WI38 (cell line): ENCODE results near the gene IQSEC1.

Experiments used
- H3K4me3 ChIP-seq: 2 replicates; pipeline ENCODE4 v1.5.1; 2011; ENCODE audit warnings: low read depth, mild to moderate bottlenecking, control low read depth, low read length
- CTCF ChIP-seq: IDR thresholded peaks from 2 replicates; pipeline ENCODE4 v1.5.1; 2012; ENCODE audit warnings: low read depth, mild to moderate bottlenecking, control low read depth, low read length

Gene IQSEC1

GRCh38 chr3:12967606-12968351, 105.5 kb downstream of the IQSEC1 start:
- H3K4me3 ChIP-seq, result peak overlapping the region; percentile 70

GRCh38 chr3:12966847-12967605, 106.2 kb downstream of the IQSEC1 start:
- TF ChIP-seq CTCF, result no peak
- peak overlapping the region; percentile 70 for H3K4me3 ChIP-seq

More at GRCh38 chr3:12967606-12968351, 105.5 kb downstream of the IQSEC1 start:
- no peak for TF ChIP-seq CTCF

- H3K4me3 ChIP-seq, result peak overlapping the region; percentile 70
- TF ChIP-seq CTCF, result no peak
Observed at GRCh38 chr3:12965999-12966846, 107.0 kb downstream of the IQSEC1 start.

GRCh38 chr3:12964711-12965612, 108.3 kb downstream of the IQSEC1 start:
- H3K4me3 ChIP-seq, result no peak overlapping the region
- TF ChIP-seq CTCF, result no peak

- no peak overlapping the region for H3K4me3 ChIP-seq
- no peak for TF ChIP-seq CTCF
Observed at GRCh38 chr3:12963922-12964701, 109.1 kb downstream of the IQSEC1 start.

- no peak for TF ChIP-seq CTCF
- no peak overlapping the region for H3K4me3 ChIP-seq
Observed at GRCh38 chr3:12963231-12963896, 109.9 kb downstream of the IQSEC1 start.
